Transverse colon (tissue), 3 donors: ENCODE results near the gene RGPD5.
"Not testable (repeated sequence)": the region's sequence is repeated elsewhere in the genome, so short reads cannot be mapped to it uniquely, and the experiment has no call there.

Experiments
- POLR2A ChIP-seq: fragments of 450-650 bp; IDR thresholded peaks from one replicate; pipeline ENCODE4 v1.6.1; 2016; ENCODE audit warnings: antibody characterized with exemption, mild to moderate bottlenecking, moderate library complexity
- POLR2AphosphoS5 ChIP-seq, 3 donors: sonication (generic); formaldehyde crosslinking; IDR thresholded peaks; one replicate each; pipeline ENCODE4 v1.6.1; 2016; ENCODE audit warnings: antibody characterized with exemption in 3 of 3

- not testable (repeated sequence) for TF ChIP-seq POLR2A; POLR2AphosphoS5 (IDR thresholded peaks at IDR 0.05)
These were observed 33.1 kb upstream of the RGPD5 start for GRCh38 chr2:109761043-109761454.
